ENCODE data around the gene SNRK. TPM values are rescaled to one million over a fixed set of nuclear protein-coding genes. Genes with fewer than 3 reads are reported as not detected.

SNRK gene
- total and polyA plus RNA-seq, 9 of the 15 experiments (the other 6 are each of a cell fraction or from before 2014, with no cell fraction given): 1.7 to 12.3 (median 7.3) TPM

GRCh38 chr3:43338295-43338694 is 52.0 kb downstream of the SNRK start (continued):
- no peak for TF ChIP-seq ZBTB40 (IDR thresholded peaks at IDR 0.05)
- TF ChIP-seq ZBTB40 (CRISPR knock-in tag; IDR thresholded peaks at IDR 0.05): no peak
- TF ChIP-seq, protein P1, sequence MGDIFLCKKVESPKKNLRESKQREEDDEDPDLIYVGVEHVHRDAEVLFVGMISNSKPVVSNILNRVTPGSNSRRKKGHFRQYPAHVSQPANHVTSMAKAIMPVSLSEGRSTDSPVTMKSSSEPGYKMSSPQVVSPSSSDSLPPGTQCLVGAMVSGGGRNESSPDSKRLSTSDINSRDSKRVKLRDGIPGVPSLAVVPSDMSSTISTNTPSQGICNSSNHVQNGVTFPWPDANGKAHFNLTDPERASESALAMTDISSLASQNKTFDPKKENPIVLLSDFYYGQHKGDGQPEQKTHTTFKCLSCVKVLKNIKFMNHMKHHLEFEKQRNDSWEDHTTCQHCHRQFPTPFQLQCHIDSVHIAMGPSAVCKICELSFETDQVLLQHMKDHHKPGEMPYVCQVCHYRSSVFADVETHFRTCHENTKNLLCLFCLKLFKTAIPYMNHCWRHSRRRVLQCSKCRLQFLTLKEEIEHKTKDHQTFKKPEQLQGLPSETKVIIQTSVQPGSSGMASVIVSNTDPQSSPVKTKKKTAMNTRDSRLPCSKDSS (IDR thresholded peaks at IDR 0.05; ENCODE audit: low read depth, partially characterized antibody): peak; percentile 83
- TF ChIP-seq, protein P2, sequence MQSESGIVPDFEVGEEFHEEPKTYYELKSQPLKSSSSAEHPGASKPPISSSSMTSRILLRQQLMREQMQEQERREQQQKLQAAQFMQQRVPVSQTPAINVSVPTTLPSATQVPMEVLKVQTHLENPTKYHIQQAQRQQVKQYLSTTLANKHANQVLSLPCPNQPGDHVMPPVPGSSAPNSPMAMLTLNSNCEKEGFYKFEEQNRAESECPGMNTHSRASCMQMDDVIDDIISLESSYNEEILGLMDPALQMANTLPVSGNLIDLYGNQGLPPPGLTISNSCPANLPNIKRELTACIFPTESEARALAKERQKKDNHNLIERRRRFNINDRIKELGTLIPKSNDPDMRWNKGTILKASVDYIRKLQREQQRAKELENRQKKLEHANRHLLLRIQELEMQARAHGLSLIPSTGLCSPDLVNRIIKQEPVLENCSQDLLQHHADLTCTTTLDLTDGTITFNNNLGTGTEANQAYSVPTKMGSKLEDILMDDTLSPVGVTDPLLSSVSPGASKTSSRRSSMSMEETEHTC (IDR thresholded peaks at IDR 0.05): no peak
- TF ChIP-seq ZC3H8 (IDR thresholded peaks at IDR 0.05): no peak
- TF ChIP-seq XRCC3 (IDR thresholded peaks at IDR 0.05): peak; percentile 93
- TF ChIP-seq NBN (IDR thresholded peaks at IDR 0.05; ENCODE audit: low read depth): 0 out of 2 replicates have a peak, but pooled peaks have one; percentile 77
- TF ChIP-seq ZBTB7A (IDR thresholded peaks at IDR 0.05; ENCODE audit: borderline replicate concordance, control insufficient read depth, low read depth, low read length): no peak
- no peak for TF ChIP-seq ZNF311 (CRISPR knock-in tag; IDR thresholded peaks at IDR 0.05)
- TF ChIP-seq BDP1 (IDR thresholded peaks at IDR 0.05; ENCODE audit: insufficient read depth, insufficient read length): no peak
- no peak for TF ChIP-seq HNRNPK (IDR thresholded peaks at IDR 0.05; ENCODE audit: low read depth, low read length, poor library complexity, severe bottlenecking)
- no peak for TF ChIP-seq ZNF445 (CRISPR knock-in tag; IDR thresholded peaks at IDR 0.05; ENCODE audit: low read depth)
- TF ChIP-seq NCOA4 (IDR thresholded peaks at IDR 0.05; ENCODE audit: partially characterized antibody): no peak
- TF ChIP-seq COPS2 (conservative IDR thresholded peaks at IDR 0.05): no peak
- peak; percentile 56 for TF ChIP-seq ZNF512 (tag; IDR thresholded peaks at IDR 0.05)
- no peak for TF ChIP-seq ZNF324 (CRISPR knock-in tag; IDR thresholded peaks at IDR 0.05)
- TF ChIP-seq TEAD2 (tag; IDR thresholded peaks at IDR 0.05): no peak

Data from K562 (cell line).